H1 (cell line): Measurements from ENCODE around the gene PACS1.

ENCODE experiments used
- CEBPB ChIP-seq: IDR thresholded peaks from 2 replicates; pipeline ENCODE4 v1.6.1; 2012; ENCODE audit warnings: low read depth, low read length
- CHD1 ChIP-seq: IDR thresholded peaks from 2 replicates; pipeline ENCODE4 v1.6.1; 2012; ENCODE audit warnings: low read depth, low read length, improper control_type of control experiment
- CTCF ChIP-seq, 3 experiments: IDR thresholded peaks; 1 replicate in 2 of 3; 2 replicates in 1 of 3; pipeline versions ENCODE4 v1.5.1 to v1.6.1; 2011; ENCODE audit warnings: low read length in 3 of 3, mild to moderate bottlenecking in 3 of 3, inconsistent platforms in 2 of 3, low read depth in 1 of 3, moderate library complexity in 1 of 3; ENCODE audit not compliant: insufficient read depth in 1 of 3; ENCODE audit errors: control extremely low read depth in 1 of 3
- HDAC6 ChIP-seq: IDR thresholded peaks from one replicate; pipeline ENCODE4 v1.7.1; 2012; ENCODE audit warnings: low read depth, mild to moderate bottlenecking, inconsistent platforms, low read length, moderate library complexity
- PHF8 ChIP-seq: fragments of 200-600 bp; sonication (generic); conservative IDR thresholded peaks from 2 replicates; pipeline ENCODE4 v1.7.1; 2012; ENCODE audit warnings: low read depth, mild to moderate bottlenecking, inconsistent platforms, low read length, moderate library complexity
- POLR2A ChIP-seq, 2 experiments: IDR thresholded peaks; 1 replicate in 1 of 2; 2 replicates in 1 of 2; pipeline ENCODE4 v1.6.1; 2011; ENCODE audit warnings: low read depth in 2 of 2, low read length in 2 of 2, mild to moderate bottlenecking in 2 of 2; ENCODE audit errors: control extremely low read depth in 1 of 2
- TEAD4 ChIP-seq: IDR thresholded peaks from 2 replicates; pipeline ENCODE4 v1.6.1; 2012; ENCODE audit warnings: low read depth, low read length, inconsistent platforms, mixed read lengths
- ZNF274 ChIP-seq: IDR thresholded peaks from 2 replicates; pipeline ENCODE4 v1.7.0; 2012; ENCODE audit warnings: low read length, borderline replicate concordance; ENCODE audit errors: extremely low read depth
- TF ChIP-seq, protein P1 (sequence below): IDR thresholded peaks from 2 replicates; pipeline ENCODE4 v1.6.1; 2011; ENCODE audit warnings: low read depth, mild to moderate bottlenecking, low read length; ENCODE audit not compliant: insufficient read depth

- TF ChIP-seq CTCF (IDR thresholded peaks at IDR 0.05; ENCODE audit: control extremely low read depth in 1 of 3, insufficient read depth in 1 of 3, low read depth in 1 of 3, low read length in 3 of 3) (no peak), POLR2A (IDR thresholded peaks at IDR 0.05; ENCODE audit: control extremely low read depth in 1 of 2, low read depth in 2 of 2, low read length in 2 of 2) (no peak), PHF8 (no peak), CEBPB (no peak), HDAC6 (no peak), ZNF274 (no peak), CHD1 (no peak), TEAD4 (no peak)
- TF ChIP-seq, protein P1, sequence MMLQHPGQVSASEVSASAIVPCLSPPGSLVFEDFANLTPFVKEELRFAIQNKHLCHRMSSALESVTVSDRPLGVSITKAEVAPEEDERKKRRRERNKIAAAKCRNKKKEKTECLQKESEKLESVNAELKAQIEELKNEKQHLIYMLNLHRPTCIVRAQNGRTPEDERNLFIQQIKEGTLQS = no peak
These were observed 170.7 kb downstream of the PACS1 start for GRCh38 chr11:66240781-66241136.
